Measurements from ENCODE around the gene MPP2. TPM values are rescaled to one million over a fixed set of nuclear protein-coding genes. Genes with fewer than 3 reads are reported as not detected.

MPP2 gene
- total and polyA plus RNA-seq, 7 donors = 0.23 to 33.0 (median 10.9) TPM

GRCh38 chr17:43916385-43916784 lies 9.0 kb upstream of the MPP2 start:
- TF ChIP-seq POLR2A (IDR thresholded peaks at IDR 0.05) (no peak), CTCF (IDR thresholded peaks at IDR 0.05) (no peak), POLR2AphosphoS5 (IDR thresholded peaks at IDR 0.05) (no peak), EP300 (IDR thresholded peaks at IDR 0.05) (no peak)
- H3K36me3 ChIP-seq = no peaks in the 10 kb centered on the region
- WGBS, 2 donors = 47 to 62% methylated on average over 4 of the region's 4 CpGs
- no peak for DNase-seq
- no peak overlapping the region for H3K4me3 ChIP-seq
- peaks cover 0 to 33% (median 10%) of the 10 kb centered on the region in 3 donors for H3K27me3 ChIP-seq
- H3K9me3 ChIP-seq = no peaks in the 10 kb centered on the region
- peaks cover 0 to 10% (median 8%) of the 10 kb centered on the region in 4 donors for H3K4me1 ChIP-seq
- H3K27ac ChIP-seq = no peak overlapping the region
- intact Hi-C loops (cut with DNase I) = no loop called here

- Histone ChIP-seq H3K4me1 (peaks cover 0 to 10% (median 8%) of the 10 kb centered on the region in 4 donors), H3K4me3 (no peak overlapping the region), H3K27me3 (peaks cover 0 to 28% (median 10%) of the 10 kb centered on the region in 3 donors), H3K27ac (no peak overlapping the region), H3K36me3 (no peaks in the 10 kb centered on the region), H3K9me3 (no peaks in the 10 kb centered on the region)
- 80 to 85% methylated on average over 3 of the region's 3 CpGs for WGBS, 2 donors
- TF ChIP-seq POLR2A (IDR thresholded peaks at IDR 0.05) (no peak), EP300 (IDR thresholded peaks at IDR 0.05) (no peak), CTCF (IDR thresholded peaks at IDR 0.05) (no peak), POLR2AphosphoS5 (IDR thresholded peaks at IDR 0.05) (no peak)
- intact Hi-C loops (cut with DNase I) = no loop called here
- DNase-seq = no peak
Measured at GRCh38 chr17:43915559-43915958, 8.2 kb upstream of the MPP2 start.

- Histone ChIP-seq H3K9me3 (no peaks in the 10 kb centered on the region), H3K4me3 (no peak overlapping the region), H3K4me1 (peaks cover 0 to 10% (median 8%) of the 10 kb centered on the region in 4 donors), H3K36me3 (no peaks in the 10 kb centered on the region), H3K27ac (no peak overlapping the region), H3K27me3 (peaks cover 0 to 28% (median 10%) of the 10 kb centered on the region in 3 donors)
- no peak for DNase-seq
- no peak for TF ChIP-seq POLR2AphosphoS5 (IDR thresholded peaks at IDR 0.05)
- no peak for TF ChIP-seq POLR2A (IDR thresholded peaks at IDR 0.05)
- TF ChIP-seq CTCF (IDR thresholded peaks at IDR 0.05) = no peak
- TF ChIP-seq EP300 (IDR thresholded peaks at IDR 0.05) = no peak
- intact Hi-C loops (cut with DNase I) = loop anchor here (5.0 kb wide), 1 partner anchor 37 kb away; no protein-coding TSS in a partner anchor
- 75% methylated on average over 2 of the region's 2 CpGs for WGBS, 2 donors
Measured at GRCh38 chr17:43914451-43914850, 7.1 kb upstream of the MPP2 start.

- DNase-seq = no peak
- intact Hi-C loops (cut with DNase I) = loop anchor here (5.0 kb wide), 1 partner anchor 36 kb away; no protein-coding TSS in a partner anchor
- TF ChIP-seq EP300 (IDR thresholded peaks at IDR 0.05) (no peak), POLR2AphosphoS5 (IDR thresholded peaks at IDR 0.05) (no peak), CTCF (IDR thresholded peaks at IDR 0.05) (no peak), POLR2A (IDR thresholded peaks at IDR 0.05) (no peak)
- WGBS, 2 donors = 67 to 78% methylated on average over 6 of the region's 6 CpGs
- Histone ChIP-seq H3K9me3 (no peaks in the 10 kb centered on the region), H3K4me3 (no peak overlapping the region), H3K4me1 (peaks cover 0 to 12% (median 12%) of the 10 kb centered on the region in 4 donors), H3K27ac (no peak overlapping the region), H3K27me3 (peaks cover 0 to 20% (median 10%) of the 10 kb centered on the region in 3 donors), H3K36me3 (no peaks in the 10 kb centered on the region)
Measured at GRCh38 chr17:43913584-43913983, 6.2 kb upstream of the MPP2 start.

All from sigmoid colon (tissue), 7 donors.